ENCODE measurements around the gene TPCN2.

DNA sequence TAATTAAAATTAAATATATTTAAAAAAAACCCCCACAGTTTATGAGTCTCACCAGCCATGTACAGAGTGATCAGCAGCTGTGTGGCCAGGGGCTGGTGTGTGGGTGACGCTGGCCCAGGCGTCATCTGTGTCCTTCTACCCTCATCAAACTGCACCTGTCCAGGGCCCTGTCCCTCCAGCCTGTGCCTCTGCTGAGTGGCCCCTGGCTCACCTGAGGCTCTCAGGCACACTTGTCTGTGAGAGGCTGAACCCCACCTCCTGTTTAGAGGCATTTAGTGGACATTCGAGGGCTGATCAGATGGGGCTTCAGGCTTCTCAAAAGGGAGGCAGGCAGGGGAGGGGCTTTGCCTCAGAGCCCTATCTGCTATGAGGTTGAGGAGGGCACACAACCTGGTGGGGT, 77.1 kb downstream of the TPCN2 start:
- TF ChIP-seq GATA2 (IDR thresholded peaks at IDR 0.05; ENCODE audit: low read depth, low read length): no peak
- no peak for TF ChIP-seq GATA3 (IDR thresholded peaks at IDR 0.05; ENCODE audit: low read depth, low read length)

Data from SH-SY5Y (cell line).